Midbrain (tissue), 1 donor: ENCODE data around the gene NADSYN1.
"Not testable (repeated sequence)": the region's sequence is repeated elsewhere in the genome, so short reads cannot be mapped to it uniquely, and the experiment has no call there.

ENCODE experiments used
- DNase-seq: peaks from one replicate; lab custom pipeline; 2025; lab: John Stamatoyannopoulos, UW

The NADSYN1 gene

DNA sequence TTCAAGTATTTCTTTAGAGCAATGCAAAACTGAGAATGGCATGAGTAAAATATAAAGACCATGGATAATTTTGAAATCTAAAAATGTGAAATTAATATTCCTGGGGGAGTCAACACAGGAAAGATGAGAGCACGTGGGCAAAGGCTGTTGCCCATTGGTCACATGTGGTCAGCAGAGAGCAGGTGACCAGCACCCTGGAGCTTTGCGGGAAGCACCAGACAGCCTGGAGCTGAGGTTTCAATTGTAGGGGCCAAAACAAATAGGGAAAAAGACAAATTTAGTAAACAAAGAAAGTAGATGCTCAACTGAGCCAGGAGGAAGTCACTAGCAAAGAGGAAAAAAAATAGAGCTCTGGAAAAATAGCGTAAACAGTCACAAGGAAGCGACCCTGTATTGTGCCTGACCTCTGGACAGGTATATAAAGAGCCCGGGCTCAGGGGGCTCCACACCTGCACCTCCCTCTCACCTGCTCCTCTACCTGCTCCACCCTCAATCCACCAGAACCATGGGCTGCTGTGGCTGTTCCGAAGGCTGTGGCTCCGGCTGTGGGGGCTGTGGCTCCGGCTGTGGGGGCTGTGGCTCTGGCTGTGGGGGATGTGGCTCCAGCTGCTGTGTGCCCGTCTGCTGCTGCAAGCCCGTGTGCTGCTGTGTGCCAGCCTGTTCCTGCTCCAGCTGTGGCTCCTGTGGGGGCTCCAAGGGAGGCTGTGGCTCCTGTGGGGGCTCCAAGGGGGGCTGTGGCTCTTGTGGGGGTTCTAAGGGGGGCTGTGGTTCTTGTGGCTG is 74.0 kb downstream of the NADSYN1 start, which contains the start of gene KRTAP5-7:
Gene KRTAP5-7 (plus strand): TSS at position 472 of the 780 bp plus-strand sequence. CDS start 34 bp downstream, at position 506.
- DNase-seq = not testable (repeated sequence)

DNA sequence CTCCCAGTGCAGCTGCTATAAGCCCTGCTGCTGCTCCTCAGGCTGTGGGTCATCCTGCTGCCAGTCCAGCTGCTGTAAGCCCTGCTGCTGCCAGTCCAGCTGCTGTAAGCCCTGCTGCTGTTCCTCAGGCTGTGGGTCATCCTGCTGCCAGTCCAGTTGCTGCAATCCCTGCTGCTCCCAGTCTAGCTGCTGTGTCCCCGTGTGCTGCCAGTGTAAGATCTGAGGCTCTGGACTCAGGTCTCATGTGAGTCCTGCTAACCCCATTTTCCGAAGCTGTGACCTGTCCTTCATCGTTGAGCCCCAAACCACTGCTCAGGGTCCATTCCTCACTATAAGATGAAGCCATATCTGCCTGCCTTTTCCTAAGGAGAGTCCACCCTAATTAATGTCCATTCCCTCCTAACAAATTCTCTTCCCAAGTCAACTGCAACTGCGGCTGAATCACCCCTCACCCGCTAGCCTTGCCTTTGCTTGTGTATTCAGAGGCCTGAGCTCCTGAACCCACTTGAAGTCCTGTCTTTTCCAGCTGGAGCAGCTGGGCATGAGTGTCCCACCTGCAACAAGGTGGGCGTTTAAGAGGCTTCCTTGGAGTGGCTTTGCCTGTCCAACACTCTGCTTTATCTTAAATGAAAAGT is 74.7 kb downstream of the NADSYN1 start:
- DNase-seq = no peak

DNA sequence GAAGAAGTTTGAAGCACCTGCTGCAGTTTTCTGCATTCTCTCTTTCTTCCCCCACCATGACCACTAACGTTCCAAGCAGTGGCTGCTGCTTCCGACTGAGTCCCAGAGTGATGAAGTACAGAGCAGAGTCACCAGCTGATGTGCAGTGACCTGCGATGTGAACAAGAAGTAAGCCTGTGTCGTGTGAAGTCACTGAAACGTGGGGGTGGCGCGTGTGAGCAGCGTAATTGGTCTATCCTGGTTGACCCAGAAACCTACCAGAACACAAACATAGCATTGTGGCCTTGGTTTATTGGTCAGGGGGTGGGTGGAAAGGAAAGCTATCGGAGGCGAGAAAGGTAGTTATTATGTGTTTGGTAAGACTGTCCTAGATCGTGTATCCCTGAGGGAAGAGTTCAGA is 77.6 kb downstream of the NADSYN1 start:
- DNase-seq = no peak

DNA sequence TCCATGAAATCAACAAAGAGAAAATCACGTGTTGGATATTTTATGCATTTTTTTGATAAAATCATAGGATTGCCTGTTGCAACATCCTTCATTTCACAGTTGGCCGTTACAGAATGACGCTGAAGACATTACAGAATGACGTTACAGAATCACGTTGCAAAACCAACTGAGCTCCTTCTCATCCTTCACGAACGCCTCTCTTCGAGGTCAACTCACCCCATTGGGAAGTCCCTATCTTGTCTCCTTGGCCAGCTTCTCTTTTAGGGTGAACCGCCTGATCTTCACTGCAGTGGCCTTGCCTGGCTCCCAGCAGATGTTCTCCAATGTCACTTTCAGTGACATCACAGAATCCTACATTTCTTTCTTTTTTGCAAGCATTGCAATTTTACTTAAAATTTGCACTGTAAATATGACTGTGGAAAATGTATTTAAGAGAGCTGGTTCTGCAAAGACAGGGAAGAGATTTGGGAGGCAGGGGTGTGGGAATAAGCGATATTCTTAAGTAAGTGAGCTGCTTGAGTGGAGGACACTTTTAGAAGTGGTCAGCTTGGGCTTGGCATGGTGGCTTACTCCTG is 79.1 kb downstream of the NADSYN1 start:
- DNase-seq = no peak

DNA sequence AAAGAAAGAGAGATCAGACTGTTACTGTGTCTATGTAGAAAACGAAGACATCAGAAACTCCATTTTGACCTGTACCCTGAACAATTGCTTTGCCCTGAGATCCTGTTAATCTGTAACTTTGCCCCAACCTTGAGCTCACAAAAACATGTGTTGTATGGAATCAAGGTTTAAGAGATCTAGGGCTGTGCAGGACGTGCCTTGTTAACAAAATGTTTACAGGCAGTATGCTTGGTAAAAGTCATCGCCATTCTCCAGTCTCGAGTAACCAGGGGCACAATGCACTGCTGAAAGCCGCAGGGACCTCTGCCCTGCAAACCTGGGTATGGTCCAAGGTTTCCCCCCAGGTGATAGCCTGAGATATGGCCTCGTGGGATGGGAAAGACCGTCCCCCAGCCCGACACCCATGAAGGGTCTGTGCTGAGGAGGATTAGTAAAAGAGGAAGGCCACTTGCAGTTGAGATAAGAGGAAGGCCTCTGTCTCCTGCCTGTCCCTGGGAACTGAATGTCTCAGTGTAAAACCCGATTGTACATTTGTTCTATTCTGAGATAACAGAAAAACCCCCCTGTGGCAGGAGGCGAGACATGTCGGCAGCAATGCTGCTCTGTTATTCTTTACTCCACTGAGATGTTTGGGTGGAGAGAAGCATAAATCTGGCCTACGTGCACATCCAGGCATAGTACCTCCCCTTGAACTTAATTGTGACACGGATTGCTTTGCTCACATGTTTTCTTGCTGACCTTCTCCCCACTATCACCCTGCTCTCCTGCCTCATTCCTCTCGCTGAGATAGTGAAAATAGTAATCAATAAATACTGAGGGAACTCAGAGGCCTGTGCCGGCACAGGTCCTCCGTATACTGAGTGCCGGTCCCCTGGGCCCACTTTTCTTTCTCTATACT is 82.0 kb downstream of the NADSYN1 start:
- DNase-seq = not testable (repeated sequence)

DNA sequence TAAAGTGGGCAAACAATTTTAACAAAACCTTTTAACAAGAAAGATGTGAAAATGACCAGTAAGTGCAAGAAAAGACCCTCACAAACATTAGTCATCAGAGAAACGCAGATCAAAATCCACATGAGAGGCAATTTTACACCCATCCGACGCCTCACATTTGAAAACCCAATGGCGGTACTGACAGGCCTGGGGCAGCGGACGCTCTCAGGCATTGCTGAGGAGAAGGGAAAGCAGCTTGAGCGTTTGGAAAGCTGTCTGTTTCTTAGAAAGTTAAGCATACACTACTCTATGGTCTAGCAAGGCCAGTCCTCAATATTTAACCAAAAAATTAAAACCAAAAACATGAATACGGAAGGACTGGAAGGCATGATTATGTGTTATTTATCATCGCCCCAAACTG is 82.8 kb downstream of the NADSYN1 start:
- no peak for DNase-seq

DNA sequence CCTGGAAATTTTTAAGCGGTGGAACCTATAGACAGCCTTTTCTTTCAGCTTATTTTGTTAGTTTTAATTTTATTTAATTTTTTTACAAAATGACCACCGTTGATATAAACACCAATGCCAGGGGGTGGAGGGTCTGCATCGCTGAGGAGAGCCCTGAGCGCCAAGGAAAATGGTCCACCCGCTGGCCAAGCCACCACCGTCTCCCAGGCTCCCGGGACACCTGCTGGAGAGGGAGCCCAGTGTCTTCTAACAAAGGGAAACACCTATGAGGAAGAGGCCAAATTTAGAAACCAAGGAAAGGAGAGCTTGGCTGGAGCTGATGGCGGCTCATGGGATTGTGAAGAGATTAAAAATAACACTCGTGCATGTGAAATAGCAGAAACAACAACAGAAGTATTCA is 84.5 kb downstream of the NADSYN1 start:
- no peak for DNase-seq

DNA sequence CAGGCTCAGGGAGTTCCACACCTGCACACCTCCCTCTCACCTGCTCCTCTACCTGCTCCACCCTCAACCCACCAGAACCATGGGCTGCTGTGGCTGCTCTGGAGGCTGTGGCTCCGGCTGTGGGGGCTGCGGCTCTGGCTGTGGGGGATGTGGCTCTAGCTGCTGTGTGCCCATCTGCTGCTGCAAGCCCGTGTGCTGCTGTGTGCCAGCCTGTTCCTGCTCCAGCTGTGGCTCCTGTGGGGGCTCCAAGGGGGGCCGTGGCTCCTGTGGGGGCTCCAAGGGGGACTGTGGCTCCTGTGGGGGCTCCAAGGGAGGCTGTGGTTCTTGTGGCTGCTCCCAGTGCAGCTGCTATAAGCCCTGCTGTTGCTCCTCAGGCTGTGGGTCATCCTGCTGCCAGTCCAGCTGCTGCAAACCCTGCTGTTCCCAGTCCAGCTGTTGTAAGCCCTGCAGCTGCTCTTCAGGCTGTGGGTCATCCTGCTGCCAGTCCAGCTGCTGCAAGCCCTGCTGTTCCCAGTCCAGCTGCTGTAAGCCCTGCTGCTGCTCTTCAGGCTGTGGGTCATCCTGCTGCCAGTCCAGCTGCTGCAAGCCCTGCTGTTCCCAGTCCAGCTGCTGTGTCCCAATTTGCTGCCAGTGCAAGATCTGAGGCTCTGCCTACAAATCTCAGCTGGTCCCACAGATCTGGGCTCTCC is 85.1 kb downstream of the NADSYN1 start, which contains the start of gene KRTAP5-8:
Gene KRTAP5-8 (plus strand): TSS at position 49 of the 689 bp plus-strand sequence. CDS start 31 bp downstream, at position 80.
- DNase-seq = not testable (repeated sequence)

DNA sequence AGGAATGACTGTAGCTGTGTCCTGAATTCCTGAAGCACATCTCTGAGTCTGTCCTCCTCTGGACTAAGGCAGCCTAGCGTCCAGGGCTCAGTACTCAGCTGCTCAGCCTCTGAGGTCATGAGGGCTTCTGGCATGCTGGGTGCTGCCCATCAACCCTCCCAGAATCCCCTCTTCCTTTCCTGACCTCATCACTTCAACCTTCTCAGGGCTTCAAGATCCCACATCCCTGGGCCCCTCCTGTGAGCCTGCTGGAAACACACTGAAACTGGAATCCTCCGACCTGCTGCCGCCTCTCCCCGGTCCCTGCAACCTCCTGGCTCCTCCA is 85.6 kb downstream of the NADSYN1 start:
- DNase-seq = no peak

DNA sequence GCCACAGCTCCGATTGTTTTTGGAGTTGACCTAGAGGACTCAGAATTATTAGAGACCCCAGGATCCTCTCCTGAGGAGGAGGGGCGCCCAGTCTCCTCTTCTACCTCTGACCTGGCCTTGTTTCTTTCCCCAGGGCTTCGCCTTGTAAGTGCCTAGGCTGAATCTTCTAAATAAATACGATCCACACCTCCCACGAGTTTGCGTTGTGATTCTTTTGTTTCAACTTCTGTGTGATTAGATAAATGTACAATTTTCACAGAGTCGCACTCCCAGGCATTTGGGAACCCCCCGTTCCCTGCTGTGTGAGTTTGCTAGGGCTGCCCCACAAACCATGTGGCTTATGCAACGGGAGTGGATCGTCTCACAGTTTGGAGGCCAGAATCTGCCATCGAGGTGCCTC is 86.0 kb downstream of the NADSYN1 start:
- DNase-seq = no peak

DNA sequence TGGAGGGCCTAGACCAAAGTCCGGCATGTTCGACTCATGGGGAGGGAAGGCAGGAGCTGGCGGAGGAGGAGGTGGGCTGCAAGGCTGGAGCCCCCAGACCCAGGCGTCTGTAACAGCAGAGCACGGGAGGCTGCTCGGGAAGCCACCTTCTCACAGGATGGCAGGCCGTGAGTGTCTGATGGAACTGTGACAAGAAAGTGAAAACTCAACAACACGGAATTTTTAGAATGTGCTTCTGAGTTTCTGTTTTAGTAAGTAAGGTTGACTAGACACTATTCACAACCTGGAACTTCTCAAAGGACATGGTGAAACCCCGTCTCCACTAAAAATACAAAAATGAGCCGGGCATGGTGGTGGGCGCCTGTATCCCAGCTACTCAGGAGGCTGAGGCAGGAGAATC is 87.0 kb downstream of the NADSYN1 start:
- not testable (repeated sequence) for DNase-seq

DNA sequence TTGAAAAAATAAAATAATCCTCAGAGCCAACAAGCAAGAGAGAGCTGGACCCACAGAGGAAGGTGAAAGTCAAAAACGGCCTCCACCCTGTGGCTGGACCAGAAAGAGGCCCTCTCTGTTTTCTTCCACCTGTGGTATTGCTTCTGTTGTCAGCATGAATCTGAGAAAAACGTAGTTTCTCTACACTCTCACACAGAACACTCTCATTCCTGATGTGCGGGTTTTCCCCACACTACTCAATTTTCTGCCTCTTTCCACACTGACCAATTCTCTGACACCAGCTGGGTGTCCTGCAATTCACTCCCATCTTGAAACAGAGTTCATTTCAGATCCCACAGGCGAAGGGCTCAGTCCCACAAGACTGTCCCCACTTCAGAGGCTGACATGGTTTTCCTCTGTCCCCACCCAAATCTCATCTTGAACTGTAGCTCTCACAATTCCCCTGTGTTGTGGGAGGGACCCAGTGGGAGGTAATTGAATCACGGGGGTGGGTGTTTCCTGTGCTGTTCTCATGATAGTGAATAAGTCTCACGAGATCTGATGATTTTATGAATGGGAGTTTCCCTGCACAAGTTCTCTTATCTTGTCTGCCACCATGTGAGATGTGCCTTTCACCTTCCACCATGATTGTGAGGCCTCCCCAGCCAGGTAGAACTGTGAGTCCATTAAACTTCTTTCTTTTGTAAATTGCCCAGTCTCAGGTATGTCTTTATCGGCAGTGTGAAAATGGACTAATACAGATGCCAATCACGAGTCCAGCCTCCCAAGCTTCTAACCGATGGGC is 87.7 kb downstream of the NADSYN1 start:
- not testable (repeated sequence) for DNase-seq

DNA sequence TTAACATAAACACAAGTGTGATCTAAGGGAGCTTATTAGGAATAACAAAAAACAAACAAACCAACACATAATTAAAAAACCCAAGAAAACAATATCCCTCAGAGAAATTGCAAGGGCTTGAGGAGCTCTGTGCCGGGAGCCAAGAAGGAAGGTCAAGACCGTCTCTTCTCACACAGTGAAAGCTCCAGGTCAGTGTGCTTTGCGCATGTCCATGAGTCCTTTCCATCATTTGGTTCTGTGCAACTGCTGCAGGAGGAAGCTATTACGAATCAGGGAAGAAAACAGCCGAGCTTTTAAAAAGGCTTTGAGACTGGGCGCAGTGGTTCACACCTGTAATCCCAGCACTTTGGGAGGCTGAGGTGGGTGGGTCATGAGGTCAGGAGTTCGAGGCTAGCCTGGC is 89.4 kb downstream of the NADSYN1 start:
- no peak for DNase-seq

DNA sequence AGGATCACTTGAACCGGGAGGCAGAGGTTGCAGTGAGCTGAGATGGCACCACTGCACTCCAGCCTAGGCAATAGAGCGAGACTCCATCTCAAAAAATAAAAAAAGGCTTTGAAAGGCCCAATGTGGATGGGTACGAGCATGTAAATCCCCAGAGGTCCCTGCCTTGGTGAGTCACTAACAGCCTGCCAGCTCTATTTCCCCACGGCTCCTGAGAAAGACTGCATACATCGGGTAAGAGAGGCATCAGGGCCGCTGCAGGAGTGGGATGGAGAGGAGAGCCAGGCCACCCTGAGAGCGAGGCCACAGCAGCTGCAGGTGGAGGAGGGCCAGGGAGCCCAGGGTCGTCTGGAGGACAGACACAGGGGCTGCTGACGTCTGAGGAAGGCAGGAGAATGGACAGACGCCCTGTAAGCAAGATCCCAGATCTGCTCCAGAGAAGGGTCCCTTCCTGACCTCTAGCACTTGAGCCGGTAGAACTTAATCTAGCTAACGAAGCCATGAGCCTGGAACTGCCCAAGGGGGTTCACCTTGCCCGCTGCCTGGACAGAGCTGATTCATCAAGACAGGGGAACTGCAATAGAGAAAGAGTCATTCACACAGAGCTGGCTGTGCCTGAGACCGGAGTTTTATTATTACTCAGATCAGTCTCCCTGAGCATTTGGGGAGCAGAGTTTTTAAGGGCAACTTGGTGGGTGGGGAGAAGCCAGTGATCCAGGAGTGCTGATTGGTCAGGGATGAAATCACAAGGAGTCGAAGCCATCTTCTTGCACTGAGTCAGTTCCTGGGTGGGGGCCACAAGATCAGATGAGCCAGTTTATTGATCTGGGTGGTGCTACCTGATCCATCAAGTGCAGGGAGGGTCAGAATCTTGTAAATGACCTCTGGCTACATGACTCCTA is 90.1 kb downstream of the NADSYN1 start:
- DNase-seq = no peak

DNA sequence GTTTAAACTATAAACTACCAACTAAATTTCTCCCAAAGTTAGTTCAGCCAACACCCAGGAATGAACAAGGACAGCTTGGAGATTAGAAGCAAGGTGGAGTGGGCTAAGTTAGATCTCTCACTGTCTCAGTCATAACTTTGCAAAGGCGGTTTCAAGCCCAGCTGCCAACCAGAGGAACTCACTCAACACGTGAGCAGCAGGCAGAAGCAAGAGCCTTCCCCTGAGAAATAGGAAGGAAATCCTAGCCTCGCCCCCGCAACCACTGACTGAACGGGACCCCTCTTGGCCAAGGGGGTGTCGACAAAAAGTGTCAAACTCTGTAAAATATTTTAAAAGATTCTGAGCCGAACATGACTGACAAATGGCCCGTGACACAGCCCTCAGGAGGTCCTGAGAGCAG is 90.9 kb downstream of the NADSYN1 start:
- DNase-seq = no peak

DNA sequence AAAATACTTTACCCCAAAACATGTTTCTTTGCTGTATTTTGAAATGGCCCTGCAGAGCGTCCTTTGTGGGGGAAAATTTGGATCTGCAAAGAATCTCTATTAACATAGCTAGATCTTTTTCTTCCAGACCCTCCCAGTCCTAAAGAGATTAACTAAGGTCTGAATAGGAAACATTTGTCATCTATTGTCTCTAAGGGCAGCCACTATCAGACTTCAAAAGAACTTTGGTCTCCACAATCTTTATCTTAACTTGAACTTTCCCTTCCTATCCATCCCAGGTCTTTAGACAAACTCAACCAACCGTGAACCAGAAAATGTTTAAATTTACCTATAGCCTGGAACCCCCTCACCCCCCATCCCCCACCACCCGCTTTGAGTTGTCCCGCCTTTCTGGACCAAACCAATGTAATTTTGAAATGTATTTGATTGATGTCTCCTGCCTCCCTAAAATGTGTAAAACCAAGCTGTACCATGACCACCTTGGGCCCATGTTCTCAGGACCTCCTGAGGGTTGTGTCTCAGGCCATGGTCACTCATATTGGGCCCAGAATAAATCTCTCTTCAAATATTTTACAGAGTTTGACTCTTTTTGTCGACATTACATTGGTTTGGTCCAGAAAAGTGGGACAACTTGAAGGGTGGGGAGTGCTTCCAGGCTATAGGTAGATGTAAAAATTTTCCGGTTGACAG is 91.7 kb downstream of the NADSYN1 start:
- no peak for DNase-seq

DNA sequence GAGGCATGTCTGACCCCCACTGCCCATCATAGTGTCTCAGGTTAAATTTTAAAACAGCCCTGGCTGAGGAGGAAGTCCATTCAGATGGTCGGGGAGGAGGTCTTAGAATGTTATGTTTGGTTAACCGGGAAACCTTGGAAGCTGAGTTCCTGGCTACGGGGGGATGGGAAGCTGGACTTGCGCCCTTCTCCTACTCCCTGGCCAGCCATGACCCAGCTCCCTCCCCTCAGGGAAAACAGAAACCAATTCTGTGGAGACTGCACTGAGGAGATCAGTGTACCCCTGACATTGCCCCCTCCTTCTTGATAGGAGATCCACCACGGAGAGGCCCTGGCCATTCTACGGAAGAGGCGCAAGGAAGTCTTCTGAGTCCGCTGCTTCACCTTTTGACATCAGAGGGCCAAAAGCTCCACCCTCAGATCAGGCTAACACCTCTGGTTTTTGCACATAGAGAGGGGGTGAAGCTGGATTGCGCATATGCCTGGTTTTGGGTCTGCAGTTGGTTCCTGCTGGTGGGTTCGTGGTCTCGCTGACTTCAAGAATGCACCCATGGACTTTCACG is 92.5 kb downstream of the NADSYN1 start:
- no peak for DNase-seq

DNA sequence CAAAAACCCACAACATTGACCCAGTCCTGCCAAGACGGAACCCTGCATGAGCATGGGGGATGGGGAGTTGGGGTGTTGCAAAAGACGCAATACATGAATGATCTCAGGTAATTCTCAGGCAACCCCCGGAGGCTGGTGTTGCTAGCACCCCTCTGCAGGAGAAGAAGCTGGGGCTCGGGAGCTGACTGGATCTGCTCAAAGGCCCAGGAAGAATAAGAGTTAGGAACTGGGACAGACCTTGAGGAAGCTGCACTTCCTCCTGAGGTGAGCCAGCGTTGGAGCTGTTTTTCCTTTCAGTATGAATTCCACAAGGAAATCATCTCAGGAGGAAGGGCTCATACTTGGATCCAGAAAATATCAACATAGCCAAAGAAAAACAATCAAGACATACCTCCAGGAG is 95.1 kb downstream of the NADSYN1 start, which contains the start of gene KRTAP5-9:
Gene KRTAP5-9 (plus strand): TSS at position 301 of the 400 bp plus-strand sequence. CDS start 238 bp downstream, outside the sequence.
- DNase-seq = no peak
